A549 (cell line): ENCODE results near the gene NCAM2.

Source experiments
- CEBPB ChIP-seq, 2 experiments: fragments of >200 bp in 1 of 2; sonication (Bioruptor Twin) in 1 of 2; formaldehyde crosslinking in 1 of 2; IDR thresholded peaks; 2 replicates each; pipeline ENCODE4 v1.6.1; 2012 to 2016
- CHD2 ChIP-seq: fragments of 150-350 bp; IDR thresholded peaks from 2 replicates; pipeline ENCODE4 v1.6.1; 2014; ENCODE audit warnings: low read length; ENCODE audit not compliant: partially characterized antibody
- NPAS2 ChIP-seq: fragments of 250-450 bp; sonication (Bioruptor Pico); IDR thresholded peaks from 2 replicates; pipeline ENCODE4 v1.8.0; 2022; ENCODE audit warnings: mild to moderate bottlenecking, moderate library complexity, borderline replicate concordance
- POLR2A ChIP-seq: IDR thresholded peaks from 2 replicates; pipeline ENCODE4 v1.6.1; 2012; ENCODE audit warnings: mild to moderate bottlenecking, low read length
- TF ChIP-seq, protein P1 (sequence below): fragments of >200 bp; sonication (Bioruptor Twin); formaldehyde crosslinking; IDR thresholded peaks from 3 replicates; pipeline ENCODE4 v1.5.1; 2016
- TF ChIP-seq, protein P2 (sequence below): fragments of 450-650 bp; IDR thresholded peaks from 2 replicates; pipeline ENCODE4 v1.6.1; 2014; ENCODE audit warnings: antibody characterized with exemption
- TF ChIP-seq, protein P3 (sequence below): IDR thresholded peaks from 2 replicates; pipeline ENCODE4 v1.6.1; 2012
- TF ChIP-seq, protein P4 (sequence below): fragments of 200-600 bp; sonication (generic); IDR thresholded peaks from 2 replicates; pipeline ENCODE4 v1.6.1; 2016; ENCODE audit warnings: antibody characterized with exemption, mild to moderate bottlenecking, moderate library complexity

DNA sequence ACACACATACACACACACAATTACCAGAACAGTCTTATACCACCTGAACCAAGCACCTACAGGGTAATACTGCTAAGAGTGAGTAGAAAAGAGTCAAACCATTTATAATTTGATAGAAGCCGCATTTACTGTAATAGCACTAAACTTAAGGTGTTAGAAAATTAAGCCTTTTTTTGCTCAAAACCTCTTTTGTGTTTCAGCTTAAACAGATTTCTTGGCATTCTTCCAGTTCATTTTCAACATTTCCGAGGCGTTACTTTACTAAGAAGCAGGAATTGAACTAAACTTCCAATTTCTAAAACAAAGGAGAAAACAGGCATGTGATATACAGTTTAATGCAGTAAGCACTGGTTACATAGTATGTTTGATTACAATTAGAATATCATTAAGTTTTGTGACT lies 387.2 kb downstream of the NCAM2 start:
- TF ChIP-seq NPAS2 (CRISPR knock-in tag) (no peak), CEBPB (IDR thresholded peaks at IDR 0.05) (no peak), CHD2 (no peak), POLR2A (no peak)
- TF ChIP-seq, protein P1, sequence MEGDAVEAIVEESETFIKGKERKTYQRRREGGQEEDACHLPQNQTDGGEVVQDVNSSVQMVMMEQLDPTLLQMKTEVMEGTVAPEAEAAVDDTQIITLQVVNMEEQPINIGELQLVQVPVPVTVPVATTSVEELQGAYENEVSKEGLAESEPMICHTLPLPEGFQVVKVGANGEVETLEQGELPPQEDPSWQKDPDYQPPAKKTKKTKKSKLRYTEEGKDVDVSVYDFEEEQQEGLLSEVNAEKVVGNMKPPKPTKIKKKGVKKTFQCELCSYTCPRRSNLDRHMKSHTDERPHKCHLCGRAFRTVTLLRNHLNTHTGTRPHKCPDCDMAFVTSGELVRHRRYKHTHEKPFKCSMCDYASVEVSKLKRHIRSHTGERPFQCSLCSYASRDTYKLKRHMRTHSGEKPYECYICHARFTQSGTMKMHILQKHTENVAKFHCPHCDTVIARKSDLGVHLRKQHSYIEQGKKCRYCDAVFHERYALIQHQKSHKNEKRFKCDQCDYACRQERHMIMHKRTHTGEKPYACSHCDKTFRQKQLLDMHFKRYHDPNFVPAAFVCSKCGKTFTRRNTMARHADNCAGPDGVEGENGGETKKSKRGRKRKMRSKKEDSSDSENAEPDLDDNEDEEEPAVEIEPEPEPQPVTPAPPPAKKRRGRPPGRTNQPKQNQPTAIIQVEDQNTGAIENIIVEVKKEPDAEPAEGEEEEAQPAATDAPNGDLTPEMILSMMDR = no peak
- TF ChIP-seq, protein P2, sequence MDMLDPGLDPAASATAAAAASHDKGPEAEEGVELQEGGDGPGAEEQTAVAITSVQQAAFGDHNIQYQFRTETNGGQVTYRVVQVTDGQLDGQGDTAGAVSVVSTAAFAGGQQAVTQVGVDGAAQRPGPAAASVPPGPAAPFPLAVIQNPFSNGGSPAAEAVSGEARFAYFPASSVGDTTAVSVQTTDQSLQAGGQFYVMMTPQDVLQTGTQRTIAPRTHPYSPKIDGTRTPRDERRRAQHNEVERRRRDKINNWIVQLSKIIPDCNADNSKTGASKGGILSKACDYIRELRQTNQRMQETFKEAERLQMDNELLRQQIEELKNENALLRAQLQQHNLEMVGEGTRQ = no peak
- TF ChIP-seq, protein P3, sequence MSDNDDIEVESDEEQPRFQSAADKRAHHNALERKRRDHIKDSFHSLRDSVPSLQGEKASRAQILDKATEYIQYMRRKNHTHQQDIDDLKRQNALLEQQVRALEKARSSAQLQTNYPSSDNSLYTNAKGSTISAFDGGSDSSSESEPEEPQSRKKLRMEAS = no peak
- TF ChIP-seq, protein P4, sequence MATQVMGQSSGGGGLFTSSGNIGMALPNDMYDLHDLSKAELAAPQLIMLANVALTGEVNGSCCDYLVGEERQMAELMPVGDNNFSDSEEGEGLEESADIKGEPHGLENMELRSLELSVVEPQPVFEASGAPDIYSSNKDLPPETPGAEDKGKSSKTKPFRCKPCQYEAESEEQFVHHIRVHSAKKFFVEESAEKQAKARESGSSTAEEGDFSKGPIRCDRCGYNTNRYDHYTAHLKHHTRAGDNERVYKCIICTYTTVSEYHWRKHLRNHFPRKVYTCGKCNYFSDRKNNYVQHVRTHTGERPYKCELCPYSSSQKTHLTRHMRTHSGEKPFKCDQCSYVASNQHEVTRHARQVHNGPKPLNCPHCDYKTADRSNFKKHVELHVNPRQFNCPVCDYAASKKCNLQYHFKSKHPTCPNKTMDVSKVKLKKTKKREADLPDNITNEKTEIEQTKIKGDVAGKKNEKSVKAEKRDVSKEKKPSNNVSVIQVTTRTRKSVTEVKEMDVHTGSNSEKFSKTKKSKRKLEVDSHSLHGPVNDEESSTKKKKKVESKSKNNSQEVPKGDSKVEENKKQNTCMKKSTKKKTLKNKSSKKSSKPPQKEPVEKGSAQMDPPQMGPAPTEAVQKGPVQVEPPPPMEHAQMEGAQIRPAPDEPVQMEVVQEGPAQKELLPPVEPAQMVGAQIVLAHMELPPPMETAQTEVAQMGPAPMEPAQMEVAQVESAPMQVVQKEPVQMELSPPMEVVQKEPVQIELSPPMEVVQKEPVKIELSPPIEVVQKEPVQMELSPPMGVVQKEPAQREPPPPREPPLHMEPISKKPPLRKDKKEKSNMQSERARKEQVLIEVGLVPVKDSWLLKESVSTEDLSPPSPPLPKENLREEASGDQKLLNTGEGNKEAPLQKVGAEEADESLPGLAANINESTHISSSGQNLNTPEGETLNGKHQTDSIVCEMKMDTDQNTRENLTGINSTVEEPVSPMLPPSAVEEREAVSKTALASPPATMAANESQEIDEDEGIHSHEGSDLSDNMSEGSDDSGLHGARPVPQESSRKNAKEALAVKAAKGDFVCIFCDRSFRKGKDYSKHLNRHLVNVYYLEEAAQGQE = no peak
